GM11168 (cell line): ENCODE data around the gene RAB32.
"Not testable (repeated sequence)": the region's sequence is repeated elsewhere in the genome, so short reads cannot be mapped to it uniquely, and the experiment has no call there.

Source experiments
- in situ Hi-C: fragments of 300-500 bp; cut with MboI; formaldehyde crosslinking; loops from one replicate; pipeline ENCODE4 v1.12.0; 2022; ENCODE audit warnings: low sequenced_read_pairs; ENCODE audit not compliant: unreplicated experiment

RAB32 gene

DNA sequence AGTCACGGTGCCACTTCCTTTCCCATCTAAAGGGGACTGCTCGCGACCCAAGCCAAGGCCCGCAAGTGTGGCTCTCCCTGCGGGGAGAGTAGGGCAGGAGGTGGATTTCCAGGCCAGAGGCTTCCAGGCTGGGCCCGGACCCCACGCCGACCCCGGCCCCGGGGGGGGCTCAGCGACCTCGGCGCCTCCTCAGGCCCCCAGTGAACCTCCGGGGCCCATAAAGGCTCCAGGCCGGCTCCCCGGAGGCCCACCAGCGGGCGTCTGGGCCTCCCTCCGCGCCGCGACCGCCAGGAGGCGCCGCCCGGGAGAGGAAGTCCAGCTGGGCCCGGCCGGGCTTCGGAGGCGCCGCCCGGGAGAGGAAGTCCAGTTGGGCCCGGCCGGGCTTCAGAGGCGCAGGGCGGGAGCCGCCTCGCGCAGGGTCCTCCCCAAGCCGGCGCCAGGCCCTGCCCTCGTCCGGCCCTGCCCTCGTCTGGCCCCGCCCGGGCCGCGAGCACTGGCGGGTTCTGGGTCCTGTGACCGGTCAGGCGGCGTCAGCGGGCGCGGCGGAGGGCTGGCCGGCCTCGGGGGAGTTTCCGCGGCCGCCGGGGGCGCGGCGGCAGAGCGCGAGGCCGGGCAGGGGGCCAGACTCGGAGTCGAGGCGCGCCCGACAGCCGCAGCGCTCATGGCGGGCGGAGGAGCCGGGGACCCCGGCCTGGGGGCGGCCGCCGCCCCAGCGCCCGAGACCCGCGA, at the start of gene RAB32:
TSS of gene RAB32 (plus strand) at position 623 of the 729 bp plus-strand sequence. CDS start at position 662, 39 bp downstream.
- in situ Hi-C loops, result no loop called here

DNA sequence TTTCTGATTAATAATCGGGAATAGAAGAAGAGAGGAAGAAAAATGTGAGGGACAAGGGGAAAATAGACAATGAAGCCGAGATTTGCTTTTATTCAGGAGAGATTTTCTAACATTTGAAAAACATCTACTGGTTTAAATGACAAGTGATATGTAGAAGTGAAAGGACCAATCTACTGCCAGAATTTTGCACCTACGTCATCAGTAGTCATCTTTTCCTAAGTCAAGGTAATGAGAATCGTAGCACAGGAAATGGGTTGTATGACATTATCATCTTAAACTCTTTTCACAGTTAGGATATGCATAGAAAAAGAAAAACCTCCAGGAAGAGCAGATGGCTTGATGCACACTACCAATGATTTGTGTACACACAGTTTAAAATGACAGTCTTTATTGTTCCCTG, 45.3 kb upstream of the RAB32 start:
- in situ Hi-C loops, result no loop called here

DNA sequence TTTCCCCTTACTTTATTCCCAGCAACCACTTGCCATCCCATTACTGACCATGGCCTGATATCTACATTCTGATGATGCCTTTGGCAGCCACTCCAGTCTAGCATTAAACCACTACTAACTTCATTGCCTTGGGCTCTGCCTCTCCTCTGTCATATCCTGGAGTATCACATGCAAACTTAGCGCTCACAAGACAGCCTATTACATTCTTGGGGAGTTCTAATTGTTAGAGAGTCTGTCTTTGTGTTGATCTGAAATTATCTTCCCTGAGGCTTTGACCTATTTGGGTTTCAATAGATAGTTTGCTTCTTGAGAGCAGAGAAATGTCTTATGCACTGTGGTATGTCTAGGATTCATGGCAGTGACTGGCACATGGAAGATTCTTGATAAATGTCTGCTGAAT, 40.5 kb upstream of the RAB32 start:
- in situ Hi-C loops, result no loop called here

DNA sequence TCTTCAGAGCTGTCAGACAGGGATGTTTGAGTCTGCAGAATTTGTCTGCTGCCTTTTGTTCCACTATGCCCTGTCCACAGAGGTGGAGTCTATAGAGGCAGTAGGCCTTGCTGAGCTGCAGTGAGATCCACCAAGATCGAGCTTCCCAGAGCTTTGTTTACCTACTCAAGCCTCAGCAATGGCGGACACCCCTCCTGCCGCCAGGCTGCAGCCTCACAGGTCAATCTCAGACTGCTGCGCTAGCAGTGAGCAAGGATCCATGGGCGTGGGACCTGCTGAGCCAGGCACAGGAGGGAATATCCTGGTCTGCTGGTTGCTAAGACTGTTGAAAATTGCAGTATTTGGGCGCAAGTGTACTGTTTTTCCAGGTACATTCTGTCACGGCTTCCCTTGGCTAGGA, 28.4 kb upstream of the RAB32 start:
- in situ Hi-C loops, result no loop called here

- in situ Hi-C loops, result no loop called here
Observed at GRCh38 chr6:146526192-146526591, 17.4 kb upstream of the RAB32 start.

GRCh38 chr6:146532702-146533101, 10.9 kb upstream of the RAB32 start:
- in situ Hi-C loops, result no loop called here

GRCh38 chr6:146542881-146543210, 787 bp upstream of the RAB32 start:
- in situ Hi-C loops, result no loop called here

GRCh38 chr6:146543940-146544615, 445 bp downstream of the RAB32 start:
- in situ Hi-C loops, result no loop called here

- in situ Hi-C loops, result no loop called here
Observed at GRCh38 chr6:146544616-146545182, 1.1 kb downstream of the RAB32 start.

GRCh38 chr6:146545581-146545980, 1.9 kb downstream of the RAB32 start:
- in situ Hi-C loops, result no loop called here

GRCh38 chr6:146546443-146547043, 2.9 kb downstream of the RAB32 start:
- in situ Hi-C loops, result no loop called here

DNA sequence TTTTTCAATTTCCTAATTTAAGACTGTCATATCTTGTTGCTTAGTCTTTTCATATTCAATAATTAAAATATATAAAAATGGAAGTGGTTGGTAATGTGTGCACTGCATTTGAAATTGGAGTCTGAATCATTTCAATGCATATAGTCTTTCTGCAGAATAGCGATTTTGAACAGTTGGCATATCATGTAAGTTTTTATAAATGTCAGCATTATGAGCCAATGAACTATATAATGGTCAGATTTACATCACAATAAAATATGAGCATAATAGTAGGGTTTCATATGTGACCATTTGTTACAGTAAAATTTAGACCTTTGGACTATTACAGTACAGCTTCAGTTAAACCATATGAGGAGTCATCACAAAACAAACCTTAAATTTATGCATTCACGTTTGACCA, 4.3 kb downstream of the RAB32 start:
- in situ Hi-C loops, result no loop called here

DNA sequence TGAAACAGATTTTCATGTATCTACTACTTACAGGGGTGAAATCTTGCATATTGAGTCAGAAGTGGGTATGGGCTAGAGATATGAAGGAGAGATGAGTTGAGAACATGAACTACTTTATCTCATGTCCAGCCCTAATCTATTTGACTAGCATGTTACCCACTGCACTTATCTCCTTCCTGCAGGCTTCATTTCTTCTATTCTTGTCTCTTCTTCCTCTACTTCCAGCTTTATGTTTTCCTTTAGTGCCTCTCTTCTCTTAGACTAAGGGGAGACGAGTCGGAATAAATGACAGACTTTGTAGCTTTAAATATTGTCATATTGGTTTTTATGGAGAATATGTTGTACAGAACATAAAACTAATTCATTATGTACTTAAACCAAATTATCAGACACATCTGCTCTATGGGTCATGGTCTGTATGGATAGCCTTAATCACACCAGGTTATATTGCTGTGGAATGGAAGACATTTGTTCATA, 5.3 kb downstream of the RAB32 start:
- in situ Hi-C loops, result no loop called here

GRCh38 chr6:146550911-146551310, 7.3 kb downstream of the RAB32 start:
- in situ Hi-C loops, result no loop called here

DNA sequence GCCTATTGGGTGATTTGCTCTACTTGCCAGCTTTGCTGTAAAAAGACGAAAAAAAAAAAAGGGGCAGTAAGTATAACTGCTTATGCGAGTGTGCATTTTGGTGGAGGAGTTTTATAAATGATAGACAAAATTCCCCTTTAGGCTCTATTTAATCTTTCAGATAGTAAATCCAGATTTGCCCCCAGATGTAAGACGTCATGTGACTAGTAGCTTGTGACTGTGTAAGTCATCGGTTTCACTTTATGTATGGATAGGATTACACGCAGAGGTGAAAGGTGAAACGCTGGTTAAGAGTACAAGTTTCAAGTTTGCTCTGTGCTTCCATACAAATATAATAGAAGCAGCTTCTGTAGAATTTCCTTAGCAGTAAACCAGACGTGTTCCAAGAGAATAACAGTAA, 7.9 kb downstream of the RAB32 start:
- in situ Hi-C loops, result no loop called here

DNA sequence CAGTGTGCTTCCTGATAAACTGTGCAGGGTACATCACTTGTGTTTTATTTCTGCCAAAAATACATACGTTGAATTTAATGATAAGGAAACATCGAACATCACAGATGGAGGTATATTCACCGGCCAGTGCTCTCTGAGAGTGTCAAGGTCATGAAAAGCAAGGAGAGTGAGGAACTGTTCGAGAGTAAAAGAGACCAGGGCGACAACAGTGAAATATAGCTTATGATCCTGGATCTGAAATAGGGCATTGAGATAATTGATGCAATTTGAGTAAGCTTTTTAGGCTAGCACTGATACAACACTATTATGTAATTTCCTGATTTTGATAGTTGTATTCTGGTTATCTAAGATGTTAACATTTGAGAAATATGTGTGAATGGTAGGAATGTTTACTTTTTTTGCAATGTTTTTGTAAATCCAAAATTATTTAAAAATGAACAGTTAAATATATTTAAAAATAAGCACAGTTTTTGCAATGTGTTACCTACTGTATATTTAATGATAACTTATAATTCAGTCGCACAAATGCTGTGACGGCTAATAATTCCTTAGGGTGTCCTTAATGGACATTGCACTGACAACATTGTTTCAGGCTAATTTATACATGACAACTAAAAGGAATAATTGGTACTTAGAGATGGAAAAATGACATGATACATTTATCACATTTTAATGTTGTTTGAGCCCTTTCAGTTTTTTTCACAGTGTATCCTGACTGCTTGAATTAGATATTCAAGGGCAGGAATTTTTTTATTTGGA, 9.9 kb downstream of the RAB32 start:
- in situ Hi-C loops, result no loop called here

DNA sequence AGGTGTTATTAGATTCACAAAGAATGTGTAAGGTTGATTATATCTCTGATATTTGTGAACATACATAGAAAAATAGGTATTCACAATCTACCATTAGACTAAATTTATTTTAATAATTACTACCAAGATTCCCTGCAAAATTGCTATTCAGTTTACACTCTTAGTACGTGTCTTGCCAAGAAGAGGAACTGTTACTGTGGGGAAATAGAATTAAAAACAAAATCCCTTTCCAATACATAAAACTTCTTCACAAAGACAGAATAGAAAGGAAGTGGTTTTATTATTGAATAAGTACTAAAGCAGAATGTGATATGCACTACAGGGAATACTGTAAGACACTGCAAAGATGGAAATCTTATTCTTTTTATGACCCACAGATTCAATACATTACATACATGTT, 17.0 kb downstream of the RAB32 start:
- in situ Hi-C loops, result no loop called here

GRCh38 chr6:146566661-146567060, 23.0 kb downstream of the RAB32 start:
- in situ Hi-C loops, result not testable (repeated sequence)

DNA sequence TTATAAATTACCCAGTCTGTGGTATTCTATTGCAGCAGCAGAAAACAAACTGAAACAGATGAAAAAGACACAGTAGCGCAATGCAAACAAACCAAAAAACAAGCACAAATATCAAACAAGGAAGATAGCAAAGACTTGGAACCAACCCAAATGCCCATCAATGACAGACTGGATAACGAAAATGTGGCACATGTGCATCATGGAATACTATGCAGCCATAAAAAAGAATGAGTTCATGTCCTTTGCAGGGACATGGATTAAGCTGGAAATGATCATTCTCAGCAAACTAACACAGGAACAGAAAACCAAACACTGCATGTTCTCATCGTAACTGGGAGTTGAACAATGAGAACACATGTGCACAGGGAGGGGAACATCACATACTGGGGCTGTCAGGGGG, 25.0 kb downstream of the RAB32 start:
- in situ Hi-C loops, result not testable (repeated sequence)

DNA sequence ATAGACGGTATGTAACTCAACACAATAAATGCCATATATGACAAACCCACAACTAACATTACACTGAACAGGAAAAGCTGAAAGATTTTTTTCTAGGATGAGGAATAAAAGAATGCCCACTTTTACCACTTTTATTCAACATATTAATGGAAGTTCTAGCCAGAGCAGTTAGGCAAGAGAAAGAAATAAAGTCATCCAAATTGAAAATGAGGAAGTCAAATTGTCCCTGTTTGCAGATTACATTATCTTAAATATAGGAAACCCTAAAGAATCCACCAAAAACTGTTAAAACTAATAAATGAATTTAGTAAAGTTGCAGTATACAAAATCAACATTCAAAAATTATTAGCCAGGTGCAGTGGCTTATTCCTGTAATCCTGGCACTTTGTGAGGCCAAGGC, 30.6 kb downstream of the RAB32 start:
- in situ Hi-C loops, result no loop called here
